MV-4-11 (cell line): Measurements from ENCODE around the gene GNL2.
A peak's percentile ranks its signal among the peaks of the same experiment; 100 is the strongest.
"Not testable (repeated sequence)": the region's sequence is repeated elsewhere in the genome, so short reads cannot be mapped to it uniquely, and the experiment has no call there.

Experiments used
- DNase-seq: peaks from one replicate; lab custom pipeline; 2025; lab: John Stamatoyannopoulos, UW

The GNL2 gene

GRCh38 chr1:37559080-37559479, 36.7 kb downstream of the GNL2 start:
- no peak for DNase-seq

- no peak for DNase-seq
Measured at GRCh38 chr1:37558411-37558810, 37.3 kb downstream of the GNL2 start.

GRCh38 chr1:37557402-37557801, 38.3 kb downstream of the GNL2 start:
- no peak for DNase-seq

GRCh38 chr1:37556712-37557196, 39.0 kb downstream of the GNL2 start, which contains the start of gene DNALI1:
TSS of gene DNALI1 (plus strand) at chr1:37556940. CDS start at chr1:37556995, 55 bp downstream.
- no peak for DNase-seq

GRCh38 chr1:37553927-37554808, 41.6 kb downstream of the GNL2 start, which contains the start of gene SNIP1:
TSS of gene SNIP1 (minus strand) at chr1:37554293. CDS start at chr1:37554229, 64 bp downstream.
- DNase-seq = peak; percentile 95

GRCh38 chr1:37553598-37553926, 42.2 kb downstream of the GNL2 start:
- no peak for DNase-seq

- no peak for DNase-seq
Measured at GRCh38 chr1:37549341-37549740, 46.4 kb downstream of the GNL2 start.

GRCh38 chr1:37545019-37545418, 50.7 kb downstream of the GNL2 start:
- no peak for DNase-seq

- DNase-seq = no peak
Measured at GRCh38 chr1:37544530-37544929, 51.2 kb downstream of the GNL2 start.

- no peak for DNase-seq
Measured at GRCh38 chr1:37540036-37540785, 55.5 kb downstream of the GNL2 start.

- DNase-seq = not testable (repeated sequence)
Measured at GRCh38 chr1:37539154-37539553, 56.6 kb downstream of the GNL2 start.

GRCh38 chr1:37537378-37537777, 58.4 kb downstream of the GNL2 start:
- DNase-seq = no peak

- no peak for DNase-seq
Measured at GRCh38 chr1:37533317-37534093, 62.2 kb downstream of the GNL2 start.

- DNase-seq = not testable (repeated sequence)
Measured at GRCh38 chr1:37532418-37533156, 63.1 kb downstream of the GNL2 start.

GRCh38 chr1:37529888-37530287, 65.8 kb downstream of the GNL2 start:
- DNase-seq = not testable (repeated sequence)

- no peak for DNase-seq
Measured at GRCh38 chr1:37519613-37520012, 76.1 kb downstream of the GNL2 start.

- DNase-seq = not testable (repeated sequence)
Measured at GRCh38 chr1:37518929-37519328, 76.8 kb downstream of the GNL2 start.

- not testable (repeated sequence) for DNase-seq
Measured at GRCh38 chr1:37518241-37518640, 77.5 kb downstream of the GNL2 start.

GRCh38 chr1:37517569-37517968, 78.2 kb downstream of the GNL2 start:
- no peak for DNase-seq
